OCI-LY3 (cell line): ENCODE data around the gene NR3C2.

ENCODE experiments used
- H2AFZ ChIP-seq: fragments of 200-600, 300-600 bp; shearing (Covaris generic); 2 replicates; pipeline ENCODE4 v1.6.0; 2014; ENCODE audit warnings: antibody characterized with exemption, low read depth, low read length
- H3K27ac ChIP-seq: fragments of 200-600, 300-600 bp; sonication (generic); 2 replicates; pipeline ENCODE4 v1.5.1; 2014; ENCODE audit warnings: mild to moderate bottlenecking, low read length, moderate library complexity, mixed read lengths
- H3K27me3 ChIP-seq: fragments of 200-600, 300-600 bp; sonication (generic); 2 replicates; pipeline ENCODE4 v1.6.1; 2014; ENCODE audit warnings: low read depth, low read length, mixed read lengths
- H3K36me3 ChIP-seq: fragments of 200-600, 300-600 bp; sonication (generic); replicated peaks from 2 replicates; pipeline ENCODE3; 2014; ENCODE audit warnings: low read depth, low read length, mixed read lengths
- H3K4me1 ChIP-seq: fragments of 300-600, 200-600 bp; sonication (generic); 2 replicates; pipeline ENCODE4 v1.6.1; 2014; ENCODE audit warnings: low read length, mixed read lengths
- H3K4me2 ChIP-seq: fragments of 200-600, 300-600 bp; sonication (generic); 2 replicates; pipeline ENCODE4 v1.6.1; 2014; ENCODE audit warnings: low read length, mixed read lengths
- H3K4me3 ChIP-seq: fragments of 300-600, 200-600 bp; sonication (generic); 2 replicates; pipeline ENCODE4 v1.5.1; 2014; ENCODE audit warnings: antibody characterized with exemption, mild to moderate bottlenecking, low read length, moderate library complexity
- H3K79me2 ChIP-seq: fragments of 300-600, 200-600 bp; shearing (Covaris generic); 2 replicates; pipeline ENCODE4 v1.6.1; 2014; ENCODE audit warnings: mild to moderate bottlenecking, low read length, mixed read lengths
- H3K9ac ChIP-seq: fragments of 300-600, 200-600 bp; shearing (Covaris generic); 2 replicates; pipeline ENCODE4 v1.6.0; 2014; ENCODE audit warnings: mild to moderate bottlenecking, low read length, moderate library complexity
- H3K9me3 ChIP-seq: fragments of 200-600, 300-600 bp; shearing (Covaris generic); 2 replicates; pipeline ENCODE4 v1.6.1; 2014; ENCODE audit warnings: low read length, mixed read lengths; ENCODE audit not compliant: insufficient read depth
- H4K20me1 ChIP-seq: fragments of 200-600, 300-600 bp; sonication (generic); 2 replicates; pipeline ENCODE4 v1.6.1; 2016; ENCODE audit warnings: low read length, mixed read lengths; ENCODE audit not compliant: insufficient read depth
- EZH2phosphoT487 ChIP-seq: fragments of 200-600 bp; shearing (Covaris generic); IDR thresholded peaks from 2 replicates; pipeline ENCODE4 v1.6.1; 2018; ENCODE audit warnings: antibody characterized with exemption, mixed run types, low read depth
- TF ChIP-seq, protein P1 (sequence below): fragments of 200-600, 300-600 bp; sonication (generic); IDR thresholded peaks from 2 replicates; pipeline ENCODE4 v1.5.1; 2014; ENCODE audit warnings: antibody characterized with exemption, low read length, low read depth

NR3C2 gene

GRCh38 chr4:148057516-148057915 is 384.7 kb downstream of the NR3C2 start:
- Histone ChIP-seq H2AFZ (no peak overlapping the region), H3K9me3 (no peaks in the 10 kb centered on the region), H4K20me1 (peaks cover 11% of the 10 kb centered on the region; the same call in 1 of the 2 replicates), H3K4me1 (peaks cover 78% of the 10 kb centered on the region), H3K9ac (no peak overlapping the region), H3K27me3 (no peaks in the 10 kb centered on the region), H3K4me2 (peak overlapping the region; percentile 72), H3K79me2 (no peaks in the 10 kb centered on the region), H3K27ac (peak overlapping the region; percentile 18), H3K36me3 (no peaks in the 10 kb centered on the region), H3K4me3 (peak overlapping the region; percentile 50)
- TF ChIP-seq EZH2phosphoT487: no peak
- TF ChIP-seq, protein P1, sequence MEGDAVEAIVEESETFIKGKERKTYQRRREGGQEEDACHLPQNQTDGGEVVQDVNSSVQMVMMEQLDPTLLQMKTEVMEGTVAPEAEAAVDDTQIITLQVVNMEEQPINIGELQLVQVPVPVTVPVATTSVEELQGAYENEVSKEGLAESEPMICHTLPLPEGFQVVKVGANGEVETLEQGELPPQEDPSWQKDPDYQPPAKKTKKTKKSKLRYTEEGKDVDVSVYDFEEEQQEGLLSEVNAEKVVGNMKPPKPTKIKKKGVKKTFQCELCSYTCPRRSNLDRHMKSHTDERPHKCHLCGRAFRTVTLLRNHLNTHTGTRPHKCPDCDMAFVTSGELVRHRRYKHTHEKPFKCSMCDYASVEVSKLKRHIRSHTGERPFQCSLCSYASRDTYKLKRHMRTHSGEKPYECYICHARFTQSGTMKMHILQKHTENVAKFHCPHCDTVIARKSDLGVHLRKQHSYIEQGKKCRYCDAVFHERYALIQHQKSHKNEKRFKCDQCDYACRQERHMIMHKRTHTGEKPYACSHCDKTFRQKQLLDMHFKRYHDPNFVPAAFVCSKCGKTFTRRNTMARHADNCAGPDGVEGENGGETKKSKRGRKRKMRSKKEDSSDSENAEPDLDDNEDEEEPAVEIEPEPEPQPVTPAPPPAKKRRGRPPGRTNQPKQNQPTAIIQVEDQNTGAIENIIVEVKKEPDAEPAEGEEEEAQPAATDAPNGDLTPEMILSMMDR: no peak

DNA sequence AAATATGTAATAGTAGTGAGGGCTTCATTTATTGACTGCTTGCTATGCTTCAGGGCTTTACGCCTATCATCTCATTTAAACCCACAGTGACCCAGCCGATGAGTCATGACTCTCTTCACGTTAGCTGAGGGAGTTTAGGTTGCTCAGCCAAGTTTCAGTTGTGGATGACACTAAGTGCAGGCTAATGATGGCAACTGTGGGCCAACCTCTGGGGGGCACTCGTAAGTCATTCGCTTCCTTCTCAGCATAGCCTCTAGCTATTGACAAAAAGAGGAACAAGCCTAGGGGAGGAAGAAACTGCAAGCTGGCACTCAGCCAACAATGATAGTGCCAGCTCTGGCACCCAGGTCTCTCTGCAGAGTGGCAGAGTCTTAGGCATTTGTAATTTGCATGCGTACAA is 385.3 kb downstream of the NR3C2 start:
- Histone ChIP-seq H3K79me2 (no peaks in the 10 kb centered on the region), H4K20me1 (peaks cover 11% of the 10 kb centered on the region; the same call in 1 of the 2 replicates), H3K4me1 (peaks cover 80% of the 10 kb centered on the region), H3K27me3 (no peaks in the 10 kb centered on the region), H3K9me3 (no peaks in the 10 kb centered on the region), H3K4me3 (peak overlapping the region; percentile 50), H3K9ac (no peak overlapping the region), H3K4me2 (peak overlapping the region; percentile 72), H2AFZ (no peak overlapping the region), H3K36me3 (no peaks in the 10 kb centered on the region), H3K27ac (peak overlapping the region; percentile 18)
- TF ChIP-seq EZH2phosphoT487: no peak
- TF ChIP-seq, protein P1: peak; percentile 99

DNA sequence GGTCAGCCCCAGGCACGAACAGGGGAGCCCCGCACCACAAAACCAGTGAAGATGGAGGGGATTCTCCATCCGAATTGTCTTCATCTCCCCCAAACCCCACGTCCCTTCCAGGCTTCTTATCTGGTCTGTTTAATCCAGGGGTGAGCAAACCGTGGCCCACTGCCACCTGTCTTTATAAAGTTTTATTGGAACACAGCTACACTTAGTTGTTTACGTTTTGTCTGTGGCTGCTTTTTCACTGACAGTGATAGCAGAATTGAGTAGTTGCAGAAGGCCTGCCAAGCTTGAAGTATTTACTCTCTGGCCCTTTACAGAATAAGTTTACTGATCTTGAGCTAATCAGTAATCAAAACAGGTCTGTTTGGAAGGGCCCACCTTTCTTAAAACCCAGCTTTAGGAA is 386.4 kb downstream of the NR3C2 start:
- Histone ChIP-seq H3K79me2 (no peaks in the 10 kb centered on the region), H3K4me3 (no peak overlapping the region), H3K36me3 (no peaks in the 10 kb centered on the region), H3K27me3 (no peaks in the 10 kb centered on the region), H3K9me3 (no peaks in the 10 kb centered on the region), H2AFZ (no peak overlapping the region), H3K9ac (no peak overlapping the region), H4K20me1 (peaks cover 11% of the 10 kb centered on the region; the same call in 1 of the 2 replicates), H3K4me2 (no peak overlapping the region), H3K27ac (no peak overlapping the region), H3K4me1 (peaks cover 81% of the 10 kb centered on the region)
- no peak for TF ChIP-seq EZH2phosphoT487
- TF ChIP-seq, protein P1: no peak

DNA sequence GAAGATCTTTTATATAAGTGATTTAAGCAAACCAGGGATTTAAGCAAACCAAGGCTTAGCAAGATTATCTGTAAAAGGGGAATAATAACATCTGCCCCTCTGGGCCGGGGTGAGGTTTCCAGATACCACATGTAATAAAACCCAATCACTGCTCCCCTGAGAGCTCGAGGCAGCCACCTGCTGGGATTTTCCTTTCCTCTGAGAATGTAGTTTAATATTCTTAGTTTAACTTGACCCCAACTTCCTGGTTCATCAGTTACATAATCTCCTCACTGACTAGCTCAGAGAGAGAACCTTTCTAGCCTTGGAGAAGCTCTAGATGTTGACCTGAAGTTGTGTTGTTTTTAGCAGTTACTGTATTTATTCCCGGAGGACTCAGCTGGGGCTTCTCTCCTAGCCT is 387.9 kb downstream of the NR3C2 start:
- Histone ChIP-seq H4K20me1 (peaks cover 11% of the 10 kb centered on the region; the same call in 1 of the 2 replicates), H3K4me2 (peak overlapping the region; percentile 36)

More for the DNA sequence above, 387.9 kb downstream of the NR3C2 start:
- Histone ChIP-seq H3K9ac (no peak overlapping the region), H3K27me3 (no peaks in the 10 kb centered on the region), H3K36me3 (no peaks in the 10 kb centered on the region), H2AFZ (peak overlapping the region; percentile 39; the same call in 1 of the 2 replicates), H3K4me3 (peak overlapping the region; percentile 1; the same call in 1 of the 2 replicates), H3K27ac (0 out of 2 replicates have a peak overlapping the region, but pooled peaks have one; percentile 5), H3K79me2 (no peaks in the 10 kb centered on the region), H3K4me1 (peaks cover 65% of the 10 kb centered on the region), H3K9me3 (no peaks in the 10 kb centered on the region)
- TF ChIP-seq, protein P1: peak; percentile 40
- TF ChIP-seq EZH2phosphoT487: no peak
